PC-9 (cell line): Measurements from ENCODE around the gene FOXL1. TPM values are rescaled to one million over a fixed set of nuclear protein-coding genes. Genes with fewer than 3 reads are reported as not detected.

Source experiments
- BruUV-seq: library from RNA; stranded (reverse); fragments of 400-500 nt; replicated peaks from 2 replicates; lab custom pipeline; 2021; lab: Mats Ljungman, UMichigan
- CTCF ChIA-PET: fragments of 300-600 bp; sonication (Branson Sonifier 250); formaldehyde crosslinking; loops from one replicate; lab custom pipeline; 2022; ENCODE audit warnings: antibody characterized with exemption; lab: Charles Lee
- POLR2A ChIA-PET: fragments of 300-600 bp; sonication (Branson Sonifier 250); formaldehyde crosslinking; loops from one replicate; lab custom pipeline; 2022; ENCODE audit warnings: antibody characterized with exemption; ENCODE audit not compliant: unreplicated experiment; lab: Charles Lee
- DNase-seq, 2 experiments: peaks; one replicate each; pipeline versions ENCODE4 v3.0.0 to v3.0.0-alpha.2; 2015 to 2022; ENCODE audit warnings: mixed read lengths in 1 of 2
- H2AFZ ChIP-seq: fragments of 200-600 bp; sonication (generic); 2 replicates; pipeline ENCODE4 v1.8.1; 2017; ENCODE audit warnings: antibody characterized with exemption
- H3F3A ChIP-seq: fragments of 200-600 bp; sonication (generic); 2 replicates; pipeline ENCODE4 v1.8.1; 2017; ENCODE audit warnings: antibody characterized with exemption, mild to moderate bottlenecking, low read depth; ENCODE audit not compliant: insufficient read depth
- H3K27ac ChIP-seq: fragments of 200-600 bp; sonication (generic); 2 replicates; pipeline ENCODE4 v1.6.1; 2016; ENCODE audit warnings: mixed run types
- H3K27me3 ChIP-seq: fragments of 200-600 bp; sonication (generic); 2 replicates; pipeline ENCODE4 v1.6.1; 2016; ENCODE audit warnings: low read depth, mixed run types; ENCODE audit not compliant: insufficient read depth
- H3K36me3 ChIP-seq: fragments of 200-600 bp; sonication (generic); 2 replicates; pipeline ENCODE4 v1.6.1; 2016; ENCODE audit warnings: low read depth, mixed run types
- H3K4me1 ChIP-seq: fragments of 200-600 bp; sonication (generic); replicated peaks from 2 replicates; pipeline ENCODE4 v1.6.1; 2016; ENCODE audit warnings: mixed run types; ENCODE audit not compliant: insufficient read depth
- H3K4me2 ChIP-seq: fragments of 200-600 bp; sonication (generic); 2 replicates; pipeline ENCODE4 v1.6.1; 2017; ENCODE audit warnings: mixed run types
- H3K4me3 ChIP-seq: fragments of 200-600 bp; sonication (generic); 2 replicates; pipeline ENCODE4 v1.6.1; 2016; ENCODE audit warnings: mixed run types
- H3K79me2 ChIP-seq: fragments of 200-600 bp; sonication (generic); 2 replicates; pipeline ENCODE4 v1.6.1; 2017; ENCODE audit warnings: low read depth, mixed run types
- H3K9me2 ChIP-seq: fragments of 200-600 bp; sonication (generic); 2 replicates; pipeline ENCODE4 v1.8.1; 2017; ENCODE audit warnings: mild to moderate bottlenecking; ENCODE audit not compliant: insufficient read depth
- H3K9me3 ChIP-seq: fragments of 200-600 bp; sonication (generic); 2 replicates; pipeline ENCODE4 v1.8.1; 2016; ENCODE audit warnings: low read depth; ENCODE audit not compliant: insufficient read depth
- H4K20me1 ChIP-seq: fragments of 200-600 bp; sonication (generic); 2 replicates; pipeline ENCODE4 v1.8.1; 2017; ENCODE audit not compliant: insufficient read depth
- CTCF ChIP-seq: fragments of 200-600 bp; sonication (generic); conservative IDR thresholded peaks from 2 replicates; pipeline ENCODE4 v1.6.1; 2017; ENCODE audit warnings: mixed run types, antibody characterized with exemption, mild to moderate bottlenecking, moderate library complexity
- EZH2 ChIP-seq: fragments of 200-600 bp; sonication (generic); IDR thresholded peaks from 2 replicates; pipeline ENCODE4 v1.8.0; 2017; ENCODE audit warnings: antibody characterized with exemption, low read depth
- intact Hi-C: fragments of 100-400 bp; cut with micrococcal nuclease; formaldehyde crosslinking; loops from one replicate; pipeline ENCODE4 v1.10.0; 2022; ENCODE audit not compliant: unreplicated experiment
- total RNA-seq: library from RNA; stranded (reverse); gene quantifications from 2 replicates; pipeline ENCODE4 v1.2.3, GENCODE V29; 2021

The FOXL1 gene
- total RNA-seq, 1 experiment from 2014 or later: not detected

GRCh38 chr16:86594721-86595120 lies 16.4 kb downstream of the FOXL1 start:
- intact Hi-C loops: no loop called here
- H3K9me3 ChIP-seq: no peaks in the 10 kb centered on the region
- no peak overlapping the region for H3K27ac ChIP-seq
- no peak overlapping the region for H3K4me2 ChIP-seq
- H3K9me2 ChIP-seq: no peaks in the 10 kb centered on the region
- POLR2A ChIA-PET: no interaction called here
- H3K27me3 ChIP-seq: peaks cover 96% of the 10 kb centered on the region
- no peaks in the 10 kb centered on the region for H3F3A ChIP-seq
- CTCF ChIA-PET: no interaction called here
- DNase-seq: no peak
- TF ChIP-seq EZH2 (no peak), CTCF (no peak)
- no peaks in the 10 kb centered on the region for H3K79me2 ChIP-seq
- no TSS peak for BruUV-seq
- H3K4me3 ChIP-seq: no peak overlapping the region
- H3K4me1 ChIP-seq: no peaks in the 10 kb centered on the region
- H2AFZ ChIP-seq: no peak overlapping the region
- H3K36me3 ChIP-seq: no peaks in the 10 kb centered on the region
- H4K20me1 ChIP-seq: 0 out of 2 replicates have a peak, but pooled peaks cover 3% of the 10 kb centered on the region

- ChIA-PET POLR2A (no interaction called here), CTCF (no interaction called here)
- DNase-seq: no peak
- Histone ChIP-seq H3K4me2 (no peak overlapping the region), H3K4me3 (no peak overlapping the region), H3K4me1 (no peaks in the 10 kb centered on the region), H3K36me3 (no peaks in the 10 kb centered on the region), H3K27me3 (peaks cover 94% of the 10 kb centered on the region), H3K9me3 (no peaks in the 10 kb centered on the region), H3K9me2 (no peaks in the 10 kb centered on the region), H2AFZ (no peak overlapping the region), H3K27ac (no peak overlapping the region), H3K79me2 (no peaks in the 10 kb centered on the region), H3F3A (no peaks in the 10 kb centered on the region), H4K20me1 (0 out of 2 replicates have a peak, but pooled peaks cover 3% of the 10 kb centered on the region)
- intact Hi-C loops: no loop called here
- BruUV-seq: no TSS peak
- TF ChIP-seq EZH2 (no peak), CTCF (no peak)
Observed at GRCh38 chr16:86595983-86596605, 17.7 kb downstream of the FOXL1 start.

GRCh38 chr16:86597126-86597879 lies 19.0 kb downstream of the FOXL1 start:
- TF ChIP-seq EZH2: no peak
- no peak for TF ChIP-seq CTCF
- Histone ChIP-seq H3K9me2 (no peaks in the 10 kb centered on the region), H3K79me2 (no peaks in the 10 kb centered on the region), H3F3A (no peaks in the 10 kb centered on the region), H3K9me3 (no peaks in the 10 kb centered on the region), H2AFZ (no peak overlapping the region), H3K4me1 (no peaks in the 10 kb centered on the region), H3K27me3 (peaks cover 90% of the 10 kb centered on the region), H3K27ac (no peak overlapping the region), H3K4me3 (no peak overlapping the region), H4K20me1 (0 out of 2 replicates have a peak, but pooled peaks cover 3% of the 10 kb centered on the region), H3K36me3 (no peaks in the 10 kb centered on the region), H3K4me2 (no peak overlapping the region)
- CTCF ChIA-PET: no interaction called here
- BruUV-seq: no TSS peak
- DNase-seq: no peak
- intact Hi-C loops: no loop called here
- POLR2A ChIA-PET: no interaction called here
